HG03439 (cell line): ENCODE data around the gene C11orf21.
"Not testable (repeated sequence)": the region's sequence is repeated elsewhere in the genome, so short reads cannot be mapped to it uniquely, and the experiment has no call there.

Source experiments
- ATAC-seq: cut with Tn5 transposase; IDR thresholded peaks from one replicate; pipeline ENCODE4 v1.9.1; 2021; ENCODE audit warnings: mild to moderate bottlenecking, moderate library complexity; ENCODE audit not compliant: unreplicated experiment

The C11orf21 gene

GRCh38 chr11:2301631-2302305 is at the start of gene C11orf21, which contains the start of gene TSPAN32:
TSS of gene C11orf21 (minus strand) at chr11:2301918. CDS start at chr11:2301808, 110 bp downstream.
TSS of gene TSPAN32 (plus strand) at chr11:2302013. CDS start at chr11:2302150, 137 bp downstream.
- ATAC-seq: no peak

- no peak for ATAC-seq
Observed at GRCh38 chr11:2348986-2349385, 47.3 kb upstream of the C11orf21 start.

GRCh38 chr11:2347308-2347830 is 45.7 kb upstream of the C11orf21 start:
- ATAC-seq: no peak

DNA sequence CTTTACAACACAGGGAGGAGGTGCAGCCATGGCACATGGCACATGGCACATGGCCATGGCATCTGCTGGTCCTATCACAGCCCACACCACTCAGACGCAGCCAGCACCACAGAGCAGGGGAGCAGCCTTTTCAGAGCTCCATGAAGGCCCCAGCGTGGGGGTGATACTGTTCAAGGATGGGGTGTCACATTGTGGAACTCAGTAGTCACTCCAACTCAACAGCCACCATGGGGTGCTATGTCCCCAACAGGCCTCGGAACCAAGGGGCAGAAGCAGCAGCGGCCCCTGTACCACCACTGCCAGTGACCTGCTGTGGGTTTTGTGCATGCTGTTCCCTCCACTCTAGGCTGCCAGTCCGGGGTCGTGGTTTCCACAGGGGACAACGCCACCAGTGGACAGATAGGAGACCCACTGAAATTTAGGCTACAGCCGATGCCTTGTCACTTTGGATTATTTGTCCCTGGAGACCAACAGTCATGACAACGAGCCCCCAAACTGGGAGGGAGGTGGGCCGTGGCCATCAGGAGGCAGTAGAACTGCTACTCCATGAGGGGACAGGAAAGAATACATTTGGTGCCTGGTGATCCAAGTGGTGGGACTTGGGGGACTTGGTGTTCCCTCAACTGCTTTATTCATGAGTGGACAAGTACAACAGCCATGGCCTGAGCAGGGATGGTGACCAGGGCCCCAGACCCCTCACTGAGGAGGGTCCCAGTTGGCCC is 45.0 kb upstream of the C11orf21 start:
- ATAC-seq: no peak

DNA sequence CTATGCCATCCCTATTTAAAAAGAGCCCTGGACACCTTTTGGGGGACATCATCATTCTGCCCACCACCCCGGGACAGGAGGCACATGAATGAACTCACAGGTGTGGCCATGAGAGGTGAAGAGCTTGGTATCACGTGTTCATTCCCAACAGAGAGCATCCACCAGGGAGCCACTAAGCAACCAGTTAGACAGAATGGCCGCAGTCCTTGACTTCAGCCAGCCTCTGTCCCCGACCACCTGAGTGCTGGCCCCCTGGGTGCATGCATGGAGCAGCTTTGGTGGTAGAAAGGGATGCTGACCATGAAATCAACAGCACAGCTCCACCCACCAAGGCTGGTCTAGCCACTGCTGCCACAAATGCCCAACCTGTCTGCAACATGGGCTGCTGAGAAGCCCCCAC is 44.3 kb upstream of the C11orf21 start:
- no peak for ATAC-seq

DNA sequence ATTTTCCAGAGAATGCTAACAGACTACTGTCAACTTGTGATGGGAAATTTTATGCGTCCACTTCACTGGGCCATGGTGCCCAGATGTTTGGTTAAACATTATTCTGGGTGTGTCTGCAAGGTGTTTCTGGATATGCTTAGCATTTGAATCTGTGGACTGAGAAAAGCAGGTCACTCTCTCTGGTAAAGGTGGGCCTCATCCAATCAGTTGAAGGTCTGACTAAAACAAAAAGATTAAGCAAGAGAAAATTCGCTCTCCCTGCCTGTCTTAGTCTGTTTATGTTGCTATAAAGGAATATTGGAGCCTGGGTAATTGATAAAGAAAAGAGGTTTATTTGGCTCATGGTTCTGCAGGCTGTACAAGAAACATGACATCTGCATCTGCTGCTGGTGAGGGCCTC is 43.3 kb upstream of the C11orf21 start:
- no peak for ATAC-seq

DNA sequence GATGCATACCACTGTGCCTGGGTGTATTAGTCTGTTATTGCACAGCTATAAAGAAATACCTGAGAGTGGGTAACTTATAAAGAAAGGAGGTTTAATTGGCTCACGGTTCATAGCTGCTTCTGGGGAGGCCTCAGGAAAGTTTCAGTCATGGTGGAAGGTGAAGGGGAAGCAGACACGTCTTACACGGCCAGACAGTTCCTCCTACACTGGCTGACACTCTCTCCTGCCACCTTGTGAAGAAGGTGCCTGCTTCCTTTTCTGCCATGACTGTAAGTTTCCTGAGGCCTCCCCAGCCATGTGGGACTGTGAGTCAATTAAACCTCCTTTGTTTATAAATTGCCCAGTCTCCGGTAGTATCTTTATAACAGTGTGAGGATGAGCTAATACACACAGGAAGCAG is 41.8 kb upstream of the C11orf21 start:
- ATAC-seq: no peak

GRCh38 chr11:2342981-2343380 is 41.3 kb upstream of the C11orf21 start:
- ATAC-seq: no peak

DNA sequence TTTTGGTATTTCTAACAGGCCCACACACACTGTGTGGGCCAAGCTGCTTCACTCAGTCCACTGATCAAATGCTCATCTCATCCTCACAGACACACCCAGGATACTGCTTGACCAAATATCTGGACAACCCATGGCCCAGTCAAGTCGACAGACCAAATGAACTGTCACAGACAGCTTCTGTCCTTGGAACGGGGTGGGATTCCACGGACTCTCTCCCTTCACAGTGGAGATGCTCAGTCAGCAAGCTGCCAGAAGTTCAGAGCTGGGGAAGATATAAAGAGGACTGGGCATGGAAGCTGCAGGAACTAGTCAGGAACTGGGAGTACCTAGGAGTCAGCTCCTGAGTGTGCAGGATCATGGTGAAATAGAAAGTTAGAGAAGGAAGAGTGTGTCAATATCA is 40.8 kb upstream of the C11orf21 start:
- ATAC-seq: no peak

DNA sequence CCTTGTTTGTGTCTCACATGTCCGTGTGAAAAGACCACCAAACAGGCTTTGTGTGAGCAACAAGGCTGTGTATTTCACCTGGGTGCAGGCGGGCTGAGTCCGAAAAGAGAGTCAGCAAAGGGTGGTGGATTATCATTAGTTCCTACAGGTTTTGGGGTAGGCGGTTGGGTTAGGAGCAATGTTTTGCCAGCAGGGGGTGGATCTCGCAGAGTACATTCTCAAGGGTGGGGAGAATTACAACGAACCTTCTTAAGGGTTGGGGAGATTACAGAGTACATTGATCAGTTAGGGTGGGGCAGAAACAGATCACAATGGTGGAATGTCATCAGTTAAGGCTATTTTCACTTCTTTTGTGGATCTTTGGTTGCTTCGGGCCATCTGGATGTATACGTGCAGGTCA is 37.0 kb upstream of the C11orf21 start:
- not testable (repeated sequence) for ATAC-seq

- ATAC-seq: not testable (repeated sequence)
Observed at GRCh38 chr11:2335286-2335685, 33.6 kb upstream of the C11orf21 start.

DNA sequence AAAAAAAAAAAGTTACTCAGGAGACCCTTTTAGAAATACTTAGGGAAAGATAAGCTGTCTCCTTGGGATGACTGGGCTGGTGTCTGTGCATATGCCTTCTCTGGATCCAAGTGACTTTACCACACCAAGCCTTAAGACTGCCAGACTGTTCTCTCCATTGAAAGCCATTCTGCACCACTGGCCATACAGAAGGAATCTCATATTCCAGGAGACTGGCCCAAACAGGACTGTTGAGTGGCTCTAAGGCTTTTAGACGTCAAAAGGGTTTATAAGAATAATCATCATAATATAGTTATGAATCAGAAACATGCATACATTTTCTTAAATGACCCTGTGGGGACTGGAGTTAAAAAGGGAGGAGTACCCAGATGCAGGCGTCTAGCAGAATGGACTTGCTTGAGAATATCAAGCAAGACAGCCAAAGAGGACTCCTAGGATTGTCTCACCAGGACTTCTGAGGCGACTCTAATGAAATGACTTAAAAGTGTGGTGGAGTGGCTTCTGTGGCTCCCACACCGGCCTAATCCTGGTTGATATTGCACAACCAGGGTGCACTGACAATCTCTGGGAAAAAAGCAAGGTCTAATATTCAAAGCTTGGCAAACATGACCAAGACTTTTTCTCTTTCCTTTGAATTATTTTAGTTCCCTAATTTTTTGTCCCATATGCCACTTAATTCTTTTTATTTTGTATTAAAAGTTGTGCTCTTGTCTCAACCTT is 31.9 kb upstream of the C11orf21 start:
- not testable (repeated sequence) for ATAC-seq

DNA sequence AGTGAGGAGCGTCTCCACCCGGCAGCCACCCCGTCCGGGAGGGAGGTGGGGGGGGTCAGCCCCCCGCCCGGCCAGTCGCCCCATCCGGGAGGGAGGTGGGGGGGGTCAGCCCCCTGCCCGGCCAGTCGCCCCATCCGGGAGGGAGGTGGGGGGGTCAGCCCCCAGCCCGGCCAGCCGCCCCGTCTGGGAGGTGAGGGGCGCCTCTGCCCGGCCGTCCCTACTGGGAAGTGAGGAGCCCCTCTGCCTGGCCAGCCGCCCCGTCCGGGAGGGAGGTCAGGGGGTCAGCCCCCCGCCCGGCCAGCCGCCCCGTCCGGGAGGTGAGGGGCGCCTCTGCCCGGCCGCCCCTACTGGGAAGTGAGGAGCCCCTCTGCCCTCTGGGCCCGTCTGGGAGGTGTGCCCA is 30.9 kb upstream of the C11orf21 start:
- ATAC-seq: not testable (repeated sequence)

DNA sequence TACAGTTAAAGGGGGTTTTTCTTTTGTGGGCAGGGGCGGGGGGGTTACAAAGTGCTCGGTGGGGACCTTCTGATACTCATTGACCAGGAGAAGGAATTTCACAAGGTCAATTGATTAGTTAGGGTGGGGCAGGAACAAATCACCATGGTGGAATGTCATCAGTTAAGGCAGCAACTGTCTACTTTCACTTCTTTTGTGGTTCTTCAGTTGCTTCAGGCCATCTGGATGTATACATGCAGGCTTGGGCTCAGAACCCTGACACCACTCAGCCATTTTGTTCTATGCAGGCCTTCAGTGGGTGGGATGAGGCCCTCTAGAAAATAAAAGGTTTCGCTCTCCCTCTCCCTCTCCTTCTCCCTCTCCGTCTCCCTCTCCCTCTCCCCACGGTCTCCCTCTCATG is 29.7 kb upstream of the C11orf21 start:
- ATAC-seq: no peak

DNA sequence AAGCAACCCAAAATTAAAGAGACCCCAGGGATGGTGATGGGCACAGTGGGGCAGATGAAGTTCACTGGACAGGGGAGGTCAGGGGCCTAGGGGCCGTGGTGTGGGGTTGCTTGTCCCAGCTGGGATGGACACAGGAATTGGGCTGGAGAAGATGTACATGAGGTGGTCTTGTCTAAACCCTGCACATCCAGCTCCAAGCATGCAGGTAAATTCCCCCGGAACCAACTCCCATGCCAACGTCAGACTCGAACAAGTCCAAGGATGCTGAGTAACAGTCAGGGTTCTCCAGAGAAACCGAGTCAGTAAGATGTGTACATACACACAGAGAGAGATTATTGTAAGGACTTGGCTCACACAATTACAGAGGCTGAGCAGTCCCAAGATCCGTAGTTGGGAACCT is 29.0 kb upstream of the C11orf21 start:
- ATAC-seq: no peak

DNA sequence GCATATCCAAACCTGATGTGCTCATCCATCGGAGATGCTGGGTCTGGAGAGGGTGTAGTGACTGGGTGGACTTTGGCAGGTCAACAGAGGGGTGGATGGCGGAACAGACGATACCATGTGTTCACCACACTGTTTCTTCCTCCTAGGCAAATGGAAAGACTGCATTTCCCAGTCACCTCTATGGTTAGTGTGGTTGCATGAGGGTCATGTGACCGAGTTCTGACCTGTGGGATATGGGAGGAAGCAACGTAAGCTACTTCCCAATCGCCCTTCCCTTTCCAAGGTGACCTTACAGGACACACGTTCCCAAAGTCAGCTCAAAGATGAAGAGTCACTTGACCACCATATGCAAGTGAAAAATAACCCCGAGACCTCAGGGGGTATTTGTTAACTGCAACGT is 27.8 kb upstream of the C11orf21 start:
- no peak for ATAC-seq

DNA sequence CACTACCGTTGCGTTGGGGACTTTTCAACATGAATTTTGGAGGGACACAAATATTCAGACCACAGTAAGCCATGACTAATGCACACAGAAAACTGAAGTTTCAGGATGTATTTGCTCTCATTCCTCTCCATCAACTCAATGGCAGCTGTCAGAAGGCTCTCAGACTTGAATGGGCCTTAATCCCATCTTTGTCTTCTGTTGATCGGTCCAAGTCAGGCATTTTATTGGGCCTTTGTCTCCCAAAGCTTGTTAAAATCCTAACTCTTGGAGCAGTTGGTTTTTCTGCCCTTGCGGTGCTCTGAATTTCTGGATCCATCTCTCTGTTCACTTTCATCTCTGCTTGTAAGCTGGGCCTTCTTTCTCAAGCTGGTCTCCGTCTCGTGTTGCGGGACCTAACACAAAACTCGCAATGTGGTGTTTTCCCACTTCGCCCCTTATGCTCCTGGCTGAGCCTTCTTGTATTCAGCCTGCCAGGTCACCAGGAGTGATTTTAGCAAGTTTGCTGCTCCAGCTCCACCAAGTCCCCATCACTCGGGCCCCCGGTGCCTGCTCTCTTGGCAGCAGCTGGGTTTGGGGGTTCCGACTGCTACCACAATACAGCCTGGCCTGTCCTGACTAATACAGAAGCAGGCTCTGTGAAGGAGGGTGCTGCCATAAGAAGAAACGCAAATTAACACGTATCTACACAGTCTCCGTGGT is 27.1 kb upstream of the C11orf21 start:
- no peak for ATAC-seq

DNA sequence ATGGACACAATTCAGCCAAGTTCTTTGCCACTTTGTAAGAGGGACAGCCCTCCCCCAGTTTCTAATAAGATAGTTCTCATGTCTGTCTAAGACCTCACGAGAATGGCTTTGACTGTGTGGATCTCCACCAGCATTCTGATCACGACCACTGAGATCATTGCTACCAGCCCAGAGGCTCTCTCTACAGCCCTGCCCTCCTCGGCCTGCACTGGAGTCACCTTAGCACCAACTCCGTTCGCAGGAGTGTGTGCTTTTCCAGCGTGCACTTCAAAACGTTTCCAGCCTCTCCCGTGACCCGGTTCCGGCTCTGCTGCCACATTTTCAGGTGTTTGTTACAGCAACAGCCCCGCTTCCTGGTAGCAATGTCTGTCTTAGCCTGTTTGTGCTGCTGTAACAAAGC is 26.3 kb upstream of the C11orf21 start:
- no peak for ATAC-seq

- no peak for ATAC-seq
Observed at GRCh38 chr11:2327032-2327431, 25.3 kb upstream of the C11orf21 start.

GRCh38 chr11:2325719-2326118 is 24.0 kb upstream of the C11orf21 start:
- no peak for ATAC-seq

DNA sequence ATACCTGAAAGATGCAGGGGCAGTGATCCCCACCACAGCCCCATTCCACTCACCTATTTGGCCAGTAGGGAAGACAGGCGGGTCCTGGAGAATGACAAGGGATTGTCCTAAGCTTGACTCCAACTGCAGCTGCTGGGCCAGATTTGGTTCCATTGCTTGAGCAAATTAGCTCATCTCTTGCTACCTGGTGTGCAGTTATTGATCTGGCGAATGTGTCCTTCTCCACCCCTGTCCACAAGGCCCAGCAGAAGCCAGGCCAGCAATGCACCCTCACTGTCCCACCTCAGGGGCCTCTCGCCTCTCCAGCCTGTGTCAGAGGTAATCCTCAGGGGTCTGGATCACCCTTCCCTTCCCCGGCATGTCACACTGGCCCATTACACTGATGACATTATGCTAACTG is 23.4 kb upstream of the C11orf21 start:
- ATAC-seq: no peak
